Keratinocyte (primary cell): Measurements from ENCODE around the gene COL6A2. TPM values are rescaled to one million over a fixed set of nuclear protein-coding genes. Genes with fewer than 3 reads are reported as not detected.

Experiments
- DNase-seq: peaks from one replicate; pipeline ENCODE4 v3.0.0-alpha.2; 2011; ENCODE audit warnings: low read depth, missing footprints, low spot score
- FAIRE-seq: peaks from 2 replicates; lab custom pipeline; 2011; peaks lifted over from hg19 to GRCh38; lab: Jason Lieb, UNC
- H2AFZ ChIP-seq: 2 replicates; pipeline ENCODE4 v1.6.0; 2012; ENCODE audit warnings: low read length, control low read depth, inconsistent platforms; ENCODE audit not compliant: control insufficient read depth
- H3K27ac ChIP-seq: 2 replicates; pipeline ENCODE4 v1.5.1; 2011; ENCODE audit warnings: low read length; ENCODE audit not compliant: control insufficient read depth, insufficient read depth
- H3K27me3 ChIP-seq: 3 replicates; pipeline ENCODE4 v1.6.0; 2011; ENCODE audit warnings: low read length; ENCODE audit not compliant: control insufficient read depth, insufficient read depth; ENCODE audit errors: extremely low read depth
- H3K36me3 ChIP-seq, 2 experiments: 2 replicates in 1 of 2; 3 replicates in 1 of 2; pipeline ENCODE4 v1.5.1; 2011; ENCODE audit warnings: low read length in 2 of 2, mild to moderate bottlenecking in 1 of 2; ENCODE audit not compliant: control insufficient read depth in 2 of 2, insufficient read depth in 2 of 2; ENCODE audit errors: extremely low read depth in 1 of 2
- H3K4me1 ChIP-seq: 3 replicates; pipeline ENCODE4 v1.5.1; 2011; ENCODE audit warnings: low read length; ENCODE audit not compliant: control insufficient read depth, insufficient read depth; ENCODE audit errors: extremely low read depth
- H3K4me2 ChIP-seq: 3 replicates; pipeline ENCODE4 v1.6.0; 2011; ENCODE audit warnings: low read depth, low read length; ENCODE audit not compliant: control insufficient read depth, insufficient read depth; ENCODE audit errors: extremely low read depth
- H3K4me3 ChIP-seq, 3 experiments: fragments of 200-600 bp in 1 of 3; sonication (generic) in 1 of 3; 2 replicates in 2 of 3; 3 replicates in 1 of 3; pipeline ENCODE4 v1.5.1; 2011 to 2016; ENCODE audit warnings: low read length in 3 of 3, mild to moderate bottlenecking in 3 of 3, control low read depth in 2 of 3, inconsistent platforms in 1 of 3, low read depth in 1 of 3, mixed read lengths in 1 of 3, mixed run types in 1 of 3, moderate library complexity in 1 of 3; ENCODE audit not compliant: control insufficient read depth in 2 of 3, insufficient read depth in 2 of 3; ENCODE audit errors: extremely low read depth in 1 of 3
- H3K79me2 ChIP-seq: 2 replicates; pipeline ENCODE4 v1.6.0; 2012; ENCODE audit warnings: low read length; ENCODE audit not compliant: control insufficient read depth, insufficient read depth
- H3K9ac ChIP-seq: 3 replicates; pipeline ENCODE4 v1.6.0; 2011; ENCODE audit warnings: low read length; ENCODE audit not compliant: control insufficient read depth, insufficient read depth; ENCODE audit errors: extremely low read depth
- H3K9me1 ChIP-seq: 3 replicates; pipeline ENCODE4 v1.6.0; 2011; ENCODE audit warnings: low read length; ENCODE audit not compliant: control insufficient read depth, insufficient read depth; ENCODE audit errors: extremely low read depth
- H3K9me3 ChIP-seq: 2 replicates; pipeline ENCODE4 v1.5.1; 2012; ENCODE audit warnings: low read depth, low read length; ENCODE audit not compliant: control insufficient read depth
- H4K20me1 ChIP-seq: 3 replicates; pipeline ENCODE4 v1.6.0; 2011; ENCODE audit warnings: low read length; ENCODE audit not compliant: control insufficient read depth, insufficient read depth; ENCODE audit errors: extremely low read depth
- CTCF ChIP-seq, 3 experiments: IDR thresholded peaks in 1 of 3; conservative IDR thresholded peaks in 1 of 3; optimal IDR thresholded peaks in 1 of 3; 2 replicates in 2 of 3; 3 replicates in 1 of 3; pipeline versions ENCODE3 to v1.5.1; 2011; ENCODE audit warnings: low read length in 3 of 3, mild to moderate bottlenecking in 3 of 3, moderate library complexity in 2 of 3, control low read depth in 1 of 3, inconsistent platforms in 1 of 3; ENCODE audit not compliant: insufficient read depth in 2 of 3; ENCODE audit errors: extremely low read depth in 1 of 3
- EZH2 ChIP-seq: IDR thresholded peaks from one replicate; pipeline ENCODE4 v1.6.1; 2012; ENCODE audit warnings: inconsistent platforms, mild to moderate bottlenecking, low read length, moderate library complexity
- dilution Hi-C: fragments of 300-500 bp; cut with MboI; formaldehyde crosslinking; loops from one replicate; pipeline ENCODE4 v1.7.0; 2020; ENCODE audit warnings: low sequenced_read_pairs; ENCODE audit not compliant: extremely low pct_ligation_motif_present
- polyA plus RNA-seq, 5 experiments: library from polyadenylated mRNA; depleted of rRNA in 3 of 5; stranded (reverse) in 3 of 5; stranded (forward) in 1 of 5; unstranded in 1 of 5; fragments of >200 nt; gene quantifications; 1 replicate in 1 of 5; 2 replicates in 3 of 5; 3 replicates in 1 of 5; pipeline versions ENCODE4 v1.2.1 to v1.2.3, GENCODE V29; 2011 to 2012; ENCODE audit warnings: missing spikeins in 2 of 5, low read depth in 1 of 5, low replicate concordance in 1 of 5

The COL6A2 gene
- polyA plus RNA-seq, 1 donor (not counting 4 experiments of a cell fraction or from before 2014, with no cell fraction given) = 0.03 TPM

DNA sequence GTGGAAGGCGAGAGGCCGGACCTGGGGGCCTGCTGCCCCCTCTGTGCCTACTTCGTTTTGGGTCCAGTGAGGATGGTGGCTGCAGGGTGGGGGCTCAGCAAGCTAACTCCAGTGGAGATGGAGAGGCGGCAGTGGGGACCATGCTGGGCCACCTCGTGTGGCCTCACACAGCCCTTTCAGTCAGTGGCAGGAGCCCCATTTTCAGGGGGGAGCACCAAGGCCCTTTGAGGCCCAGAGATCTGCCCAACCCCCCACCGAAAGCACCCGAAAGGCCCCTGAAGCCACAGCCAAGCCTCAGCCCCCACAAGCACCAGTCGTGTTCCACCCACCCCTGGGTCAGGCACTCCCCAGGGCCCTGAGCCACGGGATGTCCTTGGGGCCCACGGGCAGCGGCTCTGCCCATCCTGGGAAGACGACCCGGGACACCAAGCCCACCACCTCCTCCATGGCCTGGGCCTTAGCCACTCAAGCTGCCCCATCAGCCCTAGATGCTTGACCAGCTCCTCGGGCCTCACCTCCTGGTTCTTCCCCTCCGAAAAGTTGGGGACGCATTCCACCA lies 57.1 kb downstream of the COL6A2 start:
- dilution Hi-C loops = no loop called here
- Histone ChIP-seq H3K27me3 (no peaks in the 10 kb centered on the region), H3K4me3 (no peak overlapping the region), H4K20me1 (no peaks in the 10 kb centered on the region), H3K36me3 (no peaks in the 10 kb centered on the region), H3K9me1 (no peaks in the 10 kb centered on the region), H3K27ac (no peak overlapping the region), H2AFZ (no peak overlapping the region), H3K4me1 (no peaks in the 10 kb centered on the region), H3K79me2 (no peaks in the 10 kb centered on the region), H3K9ac (no peak overlapping the region), H3K9me3 (no peaks in the 10 kb centered on the region), H3K4me2 (no peak overlapping the region)
- TF ChIP-seq CTCF (optimal IDR thresholded peaks at IDR 0.05 in 1 of 3, IDR thresholded peaks at IDR 0.05 in 1 of 3, conservative IDR thresholded peaks at IDR 0.05 in 1 of 3; ENCODE audit: extremely low read depth in 1 of 3, insufficient read depth in 2 of 3, low read length in 3 of 3) (no peak), EZH2 (no peak)
- no peak for FAIRE-seq
- no peak for DNase-seq

- Histone ChIP-seq H3K4me1 (no peaks in the 10 kb centered on the region), H3K4me3 (no peak within 1 kb of the TSS)
- dilution Hi-C loops = no loop called here
Measured at GRCh38 chr21:46155514-46156377, 57.8 kb downstream of the COL6A2 start, which contains the start of gene FTCD. Gene FTCD, minus strand, starts transcription at chr21:46155579. Its CDS starts 56 bp downstream, at chr21:46155523.

More at GRCh38 chr21:46155514-46156377, 57.8 kb downstream of the COL6A2 start, which contains the start of gene FTCD:
- DNase-seq = no peak
- Histone ChIP-seq H4K20me1 (no peaks in the 10 kb centered on the region), H3K9ac (no peak within 1 kb of the TSS), H3K9me1 (no peaks in the 10 kb centered on the region), H3K4me2 (no peak within 1 kb of the TSS), H3K9me3 (no peaks in the 10 kb centered on the region), H3K79me2 (no peaks in the 10 kb centered on the region), H2AFZ (no peak within 1 kb of the TSS), H3K27me3 (no peaks in the 10 kb centered on the region), H3K36me3 (no peaks in the 10 kb centered on the region), H3K27ac (no peak within 1 kb of the TSS)
- FAIRE-seq = no peak
- no peak for TF ChIP-seq EZH2
- no peak for TF ChIP-seq CTCF (optimal IDR thresholded peaks at IDR 0.05 in 1 of 3, IDR thresholded peaks at IDR 0.05 in 1 of 3, conservative IDR thresholded peaks at IDR 0.05 in 1 of 3; ENCODE audit: extremely low read depth in 1 of 3, insufficient read depth in 2 of 3, low read length in 3 of 3)
